HG03354 (cell line): Measurements from ENCODE around the gene TEX264.

Experiments
- ATAC-seq: cut with Tn5 transposase; IDR thresholded peaks from one replicate; pipeline ENCODE4 v1.9.1; 2021; ENCODE audit warnings: mild to moderate bottlenecking; ENCODE audit not compliant: unreplicated experiment, poor library complexity, severe bottlenecking

Gene TEX264

DNA sequence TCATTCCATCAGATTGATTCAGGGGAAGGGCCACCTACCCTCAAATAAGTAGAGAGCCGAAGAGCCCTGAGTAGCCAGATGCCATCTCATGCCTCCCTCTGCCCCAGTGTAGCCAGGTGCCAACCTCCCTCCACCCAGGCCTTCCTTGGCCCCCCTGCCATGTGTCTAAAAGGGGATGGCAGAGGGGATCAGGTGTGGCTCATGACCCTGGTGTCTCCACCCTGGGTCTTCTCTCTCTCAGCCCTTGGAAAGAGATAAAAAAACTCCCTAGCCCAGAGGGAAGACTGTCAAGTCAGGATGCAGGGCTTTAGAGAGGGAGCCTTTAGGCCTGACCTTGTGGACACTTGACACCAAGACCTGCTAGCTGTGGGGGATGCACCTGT lies 41.0 kb downstream of the TEX264 start:
- no peak for ATAC-seq

DNA sequence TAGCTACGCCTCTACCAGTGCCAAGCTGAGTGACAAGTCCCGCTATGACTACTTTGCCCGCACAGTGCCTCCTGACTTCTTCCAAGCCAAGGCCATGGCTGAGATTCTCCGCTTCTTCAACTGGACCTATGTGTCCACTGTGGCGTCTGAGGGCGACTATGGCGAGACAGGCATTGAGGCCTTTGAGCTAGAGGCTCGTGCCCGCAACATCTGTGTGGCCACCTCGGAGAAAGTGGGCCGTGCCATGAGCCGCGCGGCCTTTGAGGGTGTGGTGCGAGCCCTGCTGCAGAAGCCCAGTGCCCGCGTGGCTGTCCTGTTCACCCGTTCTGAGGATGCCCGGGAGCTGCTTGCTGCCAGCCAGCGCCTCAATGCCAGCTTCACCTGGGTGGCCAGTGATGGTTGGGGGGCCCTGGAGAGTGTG lies 41.5 kb downstream of the TEX264 start:
- no peak for ATAC-seq

GRCh38 chr3:51712963-51713362 lies 41.9 kb downstream of the TEX264 start:
- no peak for ATAC-seq

GRCh38 chr3:51715231-51715976 lies 44.4 kb downstream of the TEX264 start:
- no peak for ATAC-seq

GRCh38 chr3:51715977-51716294 lies 44.9 kb downstream of the TEX264 start:
- ATAC-seq, result no peak

DNA sequence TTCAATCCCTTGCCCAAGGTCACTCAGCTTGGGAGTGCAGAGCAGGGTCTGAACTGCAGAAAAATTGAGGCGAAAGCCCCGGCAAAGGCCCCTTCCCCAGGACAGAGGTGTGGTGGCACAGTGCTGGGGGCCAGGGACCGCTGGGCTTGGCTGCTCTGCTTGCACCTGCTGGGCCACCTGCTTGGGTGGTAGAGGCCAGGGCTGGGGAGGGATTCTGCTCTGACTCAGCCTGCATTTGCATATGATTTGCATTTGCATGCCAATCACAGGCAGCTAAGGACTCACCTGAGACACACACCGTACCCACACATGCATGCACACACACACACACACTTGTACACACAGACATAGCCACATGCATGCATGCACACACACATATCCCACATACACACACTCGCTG lies 45.8 kb downstream of the TEX264 start:
- no peak for ATAC-seq

- no peak for ATAC-seq
Measured at GRCh38 chr3:51717446-51717845, 46.4 kb downstream of the TEX264 start.

DNA sequence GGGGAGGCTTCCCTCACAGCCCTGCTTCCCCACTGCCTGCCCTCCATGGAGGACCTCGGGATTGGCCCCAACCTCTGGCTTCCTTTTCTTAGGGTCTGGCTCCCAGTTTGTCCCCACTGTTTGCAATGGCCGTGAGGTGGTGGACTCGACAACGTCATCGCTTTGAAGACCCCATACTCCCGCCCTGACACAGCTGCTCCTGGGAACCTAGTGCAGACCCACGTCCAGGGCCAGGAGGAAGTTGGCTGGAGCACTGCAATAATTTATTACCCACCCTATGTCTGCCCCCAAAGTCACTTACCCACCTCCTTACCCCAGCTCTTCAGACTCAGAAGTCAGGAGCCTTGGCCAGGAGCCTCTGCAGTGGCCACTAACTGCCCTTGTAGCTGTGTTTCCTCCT lies 46.9 kb downstream of the TEX264 start:
- ATAC-seq, result no peak

DNA sequence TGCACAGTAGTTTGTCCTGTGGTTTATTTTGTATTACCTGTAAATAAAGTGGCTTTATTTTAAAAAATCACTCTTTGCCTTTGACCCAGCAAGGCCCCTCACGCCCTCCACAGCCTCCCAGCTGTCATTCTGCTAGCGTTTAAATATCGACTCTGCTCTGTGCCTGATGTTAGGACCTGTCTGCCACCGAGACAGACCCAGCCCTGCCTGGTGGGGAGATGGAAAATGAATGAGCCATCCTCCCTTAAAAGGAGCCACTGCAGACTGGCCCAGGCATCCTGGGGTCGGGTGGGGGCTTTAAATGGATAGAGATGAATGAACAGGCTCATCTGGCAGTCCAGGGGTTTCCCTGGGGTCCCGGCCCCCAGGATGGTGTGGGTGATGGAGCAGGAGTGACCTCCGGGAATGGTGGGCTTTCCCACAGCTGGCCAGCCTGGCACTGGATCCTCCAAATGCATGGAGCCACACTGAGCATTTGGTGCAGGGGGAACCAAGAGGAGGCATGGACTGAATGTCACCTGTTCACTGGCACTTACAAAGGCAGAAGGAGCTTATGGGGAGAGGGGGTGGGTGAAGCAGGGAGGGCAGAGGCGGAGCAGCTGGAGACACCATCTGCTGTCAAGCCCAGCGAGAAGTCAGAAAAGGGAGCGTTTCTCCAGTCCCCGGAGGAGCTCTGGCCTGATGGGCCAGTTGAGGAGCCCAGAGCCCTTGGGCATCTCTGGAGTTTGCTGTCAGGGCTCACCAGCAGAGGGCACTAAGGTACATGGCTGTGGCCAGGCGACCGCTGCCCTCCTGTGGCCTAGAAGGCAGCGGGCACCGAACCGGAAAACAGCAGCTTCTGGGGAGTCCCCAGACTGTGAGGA lies 47.7 kb downstream of the TEX264 start:
- peak; percentile 58 for ATAC-seq

GRCh38 chr3:51719410-51720025 lies 48.5 kb downstream of the TEX264 start:
- ATAC-seq, result no peak

GRCh38 chr3:51720292-51721061 lies 49.4 kb downstream of the TEX264 start:
- no peak for ATAC-seq

DNA sequence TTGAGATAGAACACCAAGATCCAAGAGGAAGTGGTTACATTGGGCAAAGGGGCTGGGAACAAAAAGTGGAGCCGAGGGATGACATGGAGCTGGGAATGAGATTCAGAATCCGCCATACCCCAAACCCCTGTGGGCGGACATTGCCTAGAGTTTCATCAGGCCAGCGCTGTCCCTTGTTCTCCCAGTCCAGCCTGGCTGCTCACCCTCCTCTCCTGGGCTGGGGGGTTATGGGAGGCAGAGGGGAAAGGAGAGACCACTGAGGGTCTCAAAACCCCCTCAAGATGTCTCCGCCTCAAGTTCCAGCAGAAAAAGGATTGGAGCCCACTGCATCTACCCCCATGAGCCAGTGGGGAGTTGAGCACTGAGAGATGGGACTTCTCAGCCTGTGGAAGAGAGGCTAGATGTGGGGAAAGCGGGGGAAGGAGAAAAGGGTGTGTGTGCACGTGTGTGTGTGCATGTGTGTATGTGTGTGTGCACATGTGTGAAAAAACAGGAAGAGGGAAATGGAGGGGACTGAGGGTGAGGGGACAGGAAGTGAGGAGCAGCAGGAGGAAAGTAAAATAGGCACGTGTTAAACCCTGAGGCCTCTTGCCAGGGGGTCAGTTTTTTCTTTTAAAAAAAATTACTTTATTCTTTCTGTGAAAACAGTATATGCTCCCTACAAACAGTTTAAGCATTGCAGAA lies 50.2 kb downstream of the TEX264 start:
- ATAC-seq, result no peak

DNA sequence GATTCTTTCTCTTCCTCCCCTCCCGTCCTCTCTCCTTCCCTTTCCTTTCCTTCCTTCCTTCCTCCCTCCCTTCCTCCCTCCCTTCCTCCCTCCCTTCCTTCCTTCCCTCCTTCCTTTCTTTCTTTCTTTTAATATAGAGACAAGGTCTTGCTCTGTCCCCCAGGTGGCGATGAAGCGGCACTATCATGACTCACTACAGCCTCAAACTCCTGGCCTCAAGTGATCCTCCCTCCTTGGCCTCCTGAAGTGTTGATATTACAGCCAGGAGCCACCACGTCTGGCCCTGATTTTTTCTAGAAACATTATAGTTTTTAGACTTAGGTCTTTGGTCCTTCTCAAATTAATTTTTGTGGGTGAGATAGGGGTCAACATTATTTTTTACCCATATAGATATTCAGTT lies 51.3 kb downstream of the TEX264 start:
- ATAC-seq, result no peak

GRCh38 chr3:51727500-51727899 lies 56.4 kb downstream of the TEX264 start:
- no peak for ATAC-seq

DNA sequence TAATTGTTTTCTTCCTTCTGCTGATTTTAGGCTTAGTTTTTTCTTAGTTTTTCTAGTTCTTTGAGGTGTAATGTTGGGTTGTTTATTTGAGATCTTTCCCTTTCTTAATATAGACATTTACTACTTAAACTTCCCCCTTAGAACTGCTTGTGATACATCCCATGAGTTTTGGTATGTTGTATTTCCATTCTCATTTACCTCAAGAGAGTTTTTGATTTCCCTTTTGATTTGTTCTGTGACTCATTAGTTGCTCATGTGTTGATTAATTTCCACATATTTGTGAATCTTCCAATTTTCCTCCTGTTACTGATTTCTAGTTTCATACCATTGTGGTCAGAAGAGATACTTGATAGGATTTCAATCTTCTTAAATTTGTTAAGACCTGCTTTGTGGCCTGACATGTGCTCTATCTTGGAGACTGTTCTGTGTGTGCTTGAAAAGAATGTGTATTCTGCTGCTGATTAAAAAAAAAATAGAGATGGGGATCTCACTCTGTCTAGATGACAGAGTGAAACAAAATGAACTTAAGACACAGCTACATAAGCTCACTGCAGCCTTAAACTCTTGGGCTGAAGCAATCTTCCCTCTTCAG lies 58.1 kb downstream of the TEX264 start:
- no peak for ATAC-seq

DNA sequence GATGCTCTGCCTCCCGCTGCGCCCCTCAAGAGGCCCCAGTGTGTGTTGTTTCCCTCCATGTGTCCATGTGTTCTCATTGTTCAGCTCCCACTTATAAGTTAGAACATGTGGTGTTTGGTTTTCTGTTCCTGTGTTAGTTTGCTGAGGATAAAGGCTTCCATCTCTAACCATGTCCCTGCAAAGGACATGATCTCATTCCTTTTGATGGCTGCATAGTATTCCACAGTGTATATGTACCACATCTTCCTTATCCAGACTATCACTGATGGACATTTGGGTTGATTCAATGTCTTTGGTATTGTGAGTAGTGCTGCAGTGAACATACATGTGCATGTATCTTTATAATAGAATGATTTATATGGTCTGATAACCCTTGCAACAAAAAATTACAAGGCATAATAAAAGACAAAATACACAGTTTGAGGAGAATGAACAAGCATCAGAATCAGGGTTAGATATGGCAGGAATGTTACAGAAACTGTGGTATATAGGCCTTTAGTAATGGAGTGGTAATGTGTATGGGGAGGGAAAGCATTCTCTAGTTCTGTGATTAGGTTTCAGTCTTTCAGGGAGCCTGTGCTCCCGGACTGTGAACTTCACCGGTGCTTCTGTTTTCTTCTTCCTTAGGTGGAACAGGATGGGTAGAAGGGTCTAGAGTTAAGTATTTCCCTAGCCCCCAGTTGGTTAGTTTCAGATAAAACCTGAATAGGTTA lies 63.0 kb downstream of the TEX264 start:
- ATAC-seq, result no peak

DNA sequence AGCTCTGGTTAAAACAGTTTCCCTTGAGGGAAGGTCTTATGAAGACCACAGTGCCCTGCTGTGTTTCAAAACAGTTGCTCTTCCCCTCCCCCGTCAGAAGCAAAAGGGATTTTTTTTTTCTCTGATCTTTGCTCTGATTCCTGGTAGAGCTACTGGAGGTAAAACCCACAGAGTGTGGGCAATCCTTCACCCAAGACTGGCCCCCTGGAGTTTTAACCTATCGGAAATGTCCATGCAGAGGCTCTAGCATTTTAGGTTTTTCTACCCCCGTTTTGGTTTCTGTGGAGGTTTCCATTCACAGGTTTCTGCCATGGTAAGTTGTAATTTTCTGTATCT lies 63.5 kb downstream of the TEX264 start:
- no peak for ATAC-seq

DNA sequence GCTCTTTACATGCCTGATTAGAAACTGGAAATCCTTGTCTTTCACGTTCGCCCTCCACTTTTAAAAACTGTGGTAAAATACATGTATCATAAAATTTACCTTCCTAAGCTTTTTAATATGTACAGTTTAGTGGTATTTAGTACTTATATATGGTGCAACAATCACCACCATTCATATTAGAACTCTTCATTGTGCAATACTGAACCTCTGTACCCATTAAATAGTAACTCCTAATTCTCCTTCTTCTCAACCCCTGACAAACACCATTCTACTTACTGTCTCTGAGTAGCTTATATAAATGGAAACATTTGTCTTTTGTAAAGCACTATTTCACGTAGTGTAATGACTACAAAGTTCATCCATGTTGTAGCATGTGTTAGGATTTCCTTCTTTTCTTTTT lies 64.0 kb downstream of the TEX264 start:
- ATAC-seq, result no peak

GRCh38 chr3:51735950-51736349 lies 64.9 kb downstream of the TEX264 start:
- ATAC-seq, result no peak
